NT2/D1 (cell line): ENCODE results near the gene MYO5A.

ENCODE experiments used
- DNase-seq: peaks from one replicate; pipeline ENCODE4 v3.0.0-alpha.2; 2011; ENCODE audit warnings: low read depth, low spot score
- H3K27me3 ChIP-seq: 2 replicates; pipeline ENCODE4 v1.6.0; 2011; ENCODE audit warnings: mild to moderate bottlenecking; ENCODE audit not compliant: insufficient read length, insufficient read depth
- H3K36me3 ChIP-seq: 2 replicates; pipeline ENCODE4 v1.6.1; 2011; ENCODE audit warnings: mild to moderate bottlenecking, low read length, mixed read lengths; ENCODE audit not compliant: insufficient read depth, insufficient read length
- H3K4me1 ChIP-seq: 2 replicates; pipeline ENCODE4 v1.5.1; 2011; ENCODE audit not compliant: insufficient read depth, insufficient read length
- H3K4me3 ChIP-seq: 2 replicates; pipeline ENCODE4 v1.5.1; 2011; ENCODE audit warnings: low read depth; ENCODE audit not compliant: insufficient read length
- H3K9ac ChIP-seq: 2 replicates; pipeline ENCODE4 v1.6.0; 2011; ENCODE audit warnings: low read depth; ENCODE audit not compliant: insufficient read length
- H3K9me3 ChIP-seq: 2 replicates; pipeline ENCODE4 v1.5.1; 2011; ENCODE audit warnings: mild to moderate bottlenecking, low read length; ENCODE audit not compliant: insufficient read depth
- SUZ12 ChIP-seq: IDR thresholded peaks from 2 replicates; pipeline ENCODE4 v1.6.1; 2011; ENCODE audit not compliant: insufficient read length, insufficient read depth; ENCODE audit errors: extremely low read depth
- YY1 ChIP-seq: IDR thresholded peaks from 2 replicates; pipeline ENCODE4 v1.6.1; 2011; ENCODE audit not compliant: insufficient read length, insufficient read depth
- ZNF274 ChIP-seq: IDR thresholded peaks from 2 replicates; pipeline ENCODE4 v1.6.1; 2011; ENCODE audit warnings: mild to moderate bottlenecking, low read depth, low read length

Gene MYO5A

DNA sequence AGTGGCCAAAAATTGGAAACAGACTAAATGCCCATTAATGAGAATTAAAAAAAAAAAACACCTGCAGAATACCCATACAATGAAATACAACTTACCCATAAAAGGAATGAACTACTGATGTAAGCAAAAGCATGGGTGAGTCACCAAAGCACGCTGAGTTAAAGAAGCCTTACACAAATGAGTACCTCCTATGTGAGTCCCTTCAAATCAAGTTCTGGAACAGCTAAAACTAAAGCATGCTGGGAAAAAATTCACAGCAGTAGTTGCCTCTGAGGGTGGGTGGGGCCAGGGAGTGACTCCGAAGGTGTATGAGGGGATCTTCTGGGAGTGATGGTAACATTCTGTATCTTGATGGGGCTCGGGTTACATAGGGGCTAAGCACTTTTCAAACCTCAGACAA is 244.5 kb downstream of the MYO5A start:
- Histone ChIP-seq H3K36me3 (no peaks in the 10 kb centered on the region), H3K4me3 (no peak overlapping the region), H3K27me3 (no peaks in the 10 kb centered on the region), H3K9me3 (peaks cover 9% of the 10 kb centered on the region; the same call in 1 of the 2 replicates), H3K9ac (no peak overlapping the region), H3K4me1 (peaks cover 5% of the 10 kb centered on the region)
- TF ChIP-seq ZNF274 (no peak), SUZ12 (no peak), YY1 (no peak)
- no peak for DNase-seq

DNA sequence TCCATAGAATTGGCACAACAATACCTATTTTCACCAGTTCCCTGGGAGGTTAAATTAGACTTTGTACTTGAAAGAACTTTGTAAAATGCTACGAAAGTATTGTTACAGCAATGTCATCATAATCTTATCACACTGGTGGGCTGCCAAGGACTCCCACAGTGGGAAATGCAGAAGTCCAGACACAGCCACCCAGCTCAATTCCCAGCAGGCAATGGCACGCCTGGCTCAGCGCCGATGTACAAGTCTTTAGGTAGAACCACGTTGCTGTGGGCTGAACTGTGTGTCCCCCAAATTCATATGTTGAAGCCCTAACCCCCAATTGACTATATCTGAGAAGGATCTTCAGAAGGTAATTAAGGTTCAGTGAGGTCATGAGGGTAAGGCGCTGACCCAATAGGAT is 245.4 kb downstream of the MYO5A start:
- Histone ChIP-seq H3K9ac (no peak overlapping the region), H3K36me3 (no peaks in the 10 kb centered on the region), H3K9me3 (peaks cover 9% of the 10 kb centered on the region; the same call in 1 of the 2 replicates), H3K27me3 (no peaks in the 10 kb centered on the region), H3K4me3 (no peak overlapping the region), H3K4me1 (no peaks in the 10 kb centered on the region)
- TF ChIP-seq ZNF274 (no peak), SUZ12 (no peak), YY1 (no peak)
- DNase-seq, result no peak

DNA sequence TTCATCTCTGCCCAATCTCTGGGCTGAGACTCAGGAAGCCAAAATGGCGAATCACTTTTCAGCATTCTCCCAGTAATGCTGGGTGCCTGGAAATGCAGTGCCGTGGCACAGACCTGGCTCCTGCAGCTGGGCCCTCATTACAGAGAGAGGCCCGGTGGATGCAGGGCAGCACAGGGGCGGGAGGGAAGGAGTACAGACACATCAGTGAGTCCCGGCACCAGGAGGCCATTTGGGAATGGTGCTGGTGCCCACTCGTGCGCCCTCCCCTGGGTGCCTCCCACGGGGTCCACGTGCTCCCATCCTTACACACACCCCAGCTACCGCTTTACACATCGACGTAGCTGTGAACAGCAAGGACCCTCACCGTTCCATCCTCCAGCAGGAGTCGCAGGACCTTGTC is 246.3 kb downstream of the MYO5A start:
- Histone ChIP-seq H3K9me3 (peaks cover 9% of the 10 kb centered on the region; the same call in 1 of the 2 replicates), H3K36me3 (no peaks in the 10 kb centered on the region), H3K27me3 (no peaks in the 10 kb centered on the region), H3K9ac (no peak overlapping the region), H3K4me1 (no peaks in the 10 kb centered on the region), H3K4me3 (no peak overlapping the region)
- no peak for DNase-seq
- TF ChIP-seq YY1 (no peak), SUZ12 (no peak)

DNA sequence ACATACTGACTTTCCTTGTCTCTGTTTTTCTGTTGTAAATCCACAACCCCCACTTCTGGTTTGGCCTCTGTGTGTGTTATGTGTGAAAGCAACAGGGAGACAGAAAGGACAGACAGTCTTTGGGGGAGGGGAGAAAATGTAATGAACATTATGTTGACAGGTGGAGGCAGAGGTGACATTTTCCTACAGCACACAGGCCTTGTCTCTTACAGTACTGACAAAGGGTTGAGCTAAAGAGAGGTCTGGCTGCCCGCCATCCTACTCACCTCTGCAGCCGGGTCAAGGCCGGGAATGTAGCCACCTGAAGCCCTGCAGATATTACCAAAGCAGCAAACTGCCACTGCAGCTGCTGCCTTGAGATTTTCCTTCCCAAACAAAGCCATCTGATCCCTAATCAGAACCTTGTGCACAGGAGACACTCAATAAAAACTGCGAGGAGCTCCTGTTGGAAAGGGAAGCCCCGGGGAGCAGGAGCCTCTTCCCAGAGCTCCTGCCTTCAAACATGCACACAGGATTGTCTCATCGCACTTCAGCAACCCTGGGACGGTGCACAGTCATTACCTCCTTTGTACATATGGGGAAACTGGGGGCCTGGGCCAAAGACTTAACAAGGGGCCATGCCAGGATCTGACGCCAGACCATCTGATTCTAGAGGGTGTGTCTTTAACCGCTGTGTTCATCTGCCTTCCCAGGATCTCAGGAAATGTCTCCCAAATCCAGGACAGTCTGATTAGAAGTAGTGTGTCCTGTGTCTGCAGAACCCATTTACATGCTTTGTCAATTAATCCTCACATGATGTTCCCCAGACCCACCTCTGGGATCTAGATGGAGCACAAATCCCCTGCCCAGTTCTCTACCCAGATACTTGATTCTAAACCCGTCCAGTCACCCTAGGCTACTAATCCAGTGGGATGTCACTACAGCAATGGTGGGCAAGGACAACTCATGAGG is 247.3 kb downstream of the MYO5A start:
- no peaks in the 10 kb centered on the region for H3K36me3 ChIP-seq
- no peaks in the 10 kb centered on the region for H3K27me3 ChIP-seq
- no peak for TF ChIP-seq ZNF274
- TF ChIP-seq SUZ12, result no peak
- no peak for TF ChIP-seq YY1
- peaks cover 5% of the 10 kb centered on the region; the same call in 1 of the 2 replicates for H3K9me3 ChIP-seq
- DNase-seq, result no peak
- H3K4me3 ChIP-seq, result no peak overlapping the region
- no peaks in the 10 kb centered on the region for H3K4me1 ChIP-seq
- H3K9ac ChIP-seq, result no peak overlapping the region

DNA sequence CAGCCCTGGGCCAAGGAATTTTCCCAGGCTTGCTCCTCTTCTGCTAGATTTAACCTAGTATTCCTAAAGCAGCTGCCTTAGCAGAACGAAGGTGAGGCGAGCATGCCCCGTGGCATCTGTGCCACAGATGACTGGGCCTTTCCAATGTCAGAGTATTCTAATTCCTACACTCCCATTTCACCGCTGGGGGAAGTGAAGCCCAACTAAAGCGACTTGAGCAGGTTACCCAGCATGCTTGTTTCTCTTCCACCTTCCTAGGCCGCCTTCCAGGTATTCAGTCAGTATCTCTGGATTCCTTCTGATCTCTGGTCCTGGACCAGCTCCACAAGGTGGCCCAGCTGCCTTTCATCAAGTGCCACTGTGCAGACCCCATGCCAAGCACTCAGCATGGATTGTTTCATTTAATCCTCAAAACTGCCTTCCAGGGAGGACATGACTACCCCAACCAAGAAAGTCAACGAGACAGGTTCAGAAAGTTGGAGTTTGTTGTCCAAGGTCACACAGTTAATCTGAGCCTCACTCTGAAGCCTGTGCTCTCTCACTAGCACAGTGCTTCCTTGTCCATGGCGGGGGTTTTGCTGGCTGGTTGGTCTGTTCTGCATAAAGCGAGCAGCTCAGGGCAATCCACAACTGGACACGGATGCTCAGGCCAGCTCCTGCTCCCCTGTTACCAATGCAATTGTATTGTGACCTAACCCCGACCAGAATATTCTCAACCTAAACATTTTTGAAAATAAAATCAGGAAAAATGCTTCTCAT is 248.2 kb downstream of the MYO5A start:
- Histone ChIP-seq H3K9me3 (peaks cover 2% of the 10 kb centered on the region; the same call in 1 of the 2 replicates), H3K4me1 (no peaks in the 10 kb centered on the region), H3K4me3 (no peak overlapping the region), H3K9ac (no peak overlapping the region), H3K36me3 (no peaks in the 10 kb centered on the region), H3K27me3 (no peaks in the 10 kb centered on the region)
- TF ChIP-seq ZNF274 (no peak), SUZ12 (no peak), YY1 (no peak)
- DNase-seq, result no peak

DNA sequence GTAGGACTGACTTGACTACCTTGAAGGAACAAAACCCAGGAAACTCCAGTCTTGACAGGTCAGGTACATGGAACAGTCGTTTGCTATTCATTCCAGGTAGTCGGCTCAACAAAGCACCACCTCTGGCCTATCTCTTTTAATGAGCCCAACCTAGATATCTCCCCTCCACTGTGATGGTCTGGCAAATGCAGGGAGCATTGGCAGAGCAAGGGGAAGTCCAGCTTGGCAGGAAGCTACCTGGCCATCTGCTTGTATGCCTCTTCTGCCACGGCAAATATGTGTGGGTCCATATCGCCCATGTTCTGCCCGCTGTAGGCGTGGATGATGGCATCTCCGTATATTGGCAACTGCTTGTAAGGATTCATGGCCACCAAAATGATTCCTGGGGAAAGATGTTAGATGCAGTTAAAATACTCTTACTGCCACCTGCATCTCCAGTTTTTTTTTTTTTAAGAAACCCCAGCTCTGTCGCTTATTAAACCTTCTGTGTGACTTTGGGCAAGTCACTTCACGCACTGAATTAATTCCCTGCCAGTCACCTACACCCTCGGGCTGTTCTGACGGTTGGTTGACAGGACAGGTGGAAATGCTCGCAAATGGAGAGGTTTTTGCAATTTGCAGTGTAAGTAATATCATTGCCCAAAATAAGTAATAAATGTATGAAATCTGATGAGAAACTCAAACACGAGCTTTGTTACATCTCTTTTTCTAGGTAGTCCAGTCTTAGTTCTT is 249.9 kb downstream of the MYO5A start:
- Histone ChIP-seq H3K9ac (no peak overlapping the region), H3K9me3 (no peaks in the 10 kb centered on the region), H3K36me3 (peaks cover 5% of the 10 kb centered on the region), H3K27me3 (no peaks in the 10 kb centered on the region), H3K4me3 (no peak overlapping the region), H3K4me1 (no peaks in the 10 kb centered on the region)
- no peak for TF ChIP-seq SUZ12
- TF ChIP-seq ZNF274, result no peak
- DNase-seq, result no peak

DNA sequence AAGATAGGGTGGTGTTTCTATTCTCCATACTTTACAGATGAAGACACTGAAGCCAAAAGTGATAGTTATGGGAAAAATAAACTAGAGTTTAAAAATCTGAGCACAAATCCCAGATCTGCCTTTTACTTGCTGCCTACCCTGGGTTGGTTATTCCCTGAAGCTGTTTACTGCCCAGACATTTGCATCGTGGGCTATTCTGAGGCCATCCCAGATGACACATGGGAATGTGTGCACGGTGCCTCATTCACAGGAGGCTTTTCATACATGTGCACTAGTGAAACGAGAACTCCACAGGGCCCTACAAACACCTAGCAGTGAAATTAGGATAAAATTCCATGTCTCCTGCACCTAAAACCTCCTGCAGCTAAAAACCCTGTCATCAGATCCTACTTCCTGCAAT is 250.5 kb downstream of the MYO5A start:
- TF ChIP-seq YY1 (no peak), SUZ12 (no peak), ZNF274 (no peak)
- Histone ChIP-seq H3K4me1 (no peaks in the 10 kb centered on the region), H3K9me3 (no peaks in the 10 kb centered on the region), H3K27me3 (no peaks in the 10 kb centered on the region), H3K9ac (no peak overlapping the region), H3K36me3 (peaks cover 5% of the 10 kb centered on the region), H3K4me3 (no peak overlapping the region)
- no peak for DNase-seq
